PC-9 (cell line): ENCODE measurements around the gene TRIM60. TPM values are rescaled to one million over a fixed set of nuclear protein-coding genes. Genes with fewer than 3 reads are reported as not detected.

Experiments used
- BruUV-seq: library from RNA; stranded (reverse); fragments of 400-500 nt; replicated peaks from 2 replicates; lab custom pipeline; 2021; lab: Mats Ljungman, UMichigan
- CTCF ChIA-PET: fragments of 300-600 bp; sonication (Branson Sonifier 250); formaldehyde crosslinking; loops from one replicate; lab custom pipeline; 2022; ENCODE audit warnings: antibody characterized with exemption; lab: Charles Lee
- POLR2A ChIA-PET: fragments of 300-600 bp; sonication (Branson Sonifier 250); formaldehyde crosslinking; loops from one replicate; lab custom pipeline; 2022; ENCODE audit warnings: antibody characterized with exemption; ENCODE audit not compliant: unreplicated experiment; lab: Charles Lee
- DNase-seq, 2 experiments: peaks; one replicate each; pipeline versions ENCODE4 v3.0.0 to v3.0.0-alpha.2; 2015 to 2022; ENCODE audit warnings: mixed read lengths in 1 of 2
- H2AFZ ChIP-seq: fragments of 200-600 bp; sonication (generic); 2 replicates; pipeline ENCODE4 v1.8.1; 2017; ENCODE audit warnings: antibody characterized with exemption
- H3F3A ChIP-seq: fragments of 200-600 bp; sonication (generic); 2 replicates; pipeline ENCODE4 v1.8.1; 2017; ENCODE audit warnings: antibody characterized with exemption, mild to moderate bottlenecking, low read depth; ENCODE audit not compliant: insufficient read depth
- H3K27ac ChIP-seq: fragments of 200-600 bp; sonication (generic); 2 replicates; pipeline ENCODE4 v1.6.1; 2016; ENCODE audit warnings: mixed run types
- H3K27me3 ChIP-seq: fragments of 200-600 bp; sonication (generic); 2 replicates; pipeline ENCODE4 v1.6.1; 2016; ENCODE audit warnings: low read depth, mixed run types; ENCODE audit not compliant: insufficient read depth
- H3K36me3 ChIP-seq: fragments of 200-600 bp; sonication (generic); 2 replicates; pipeline ENCODE4 v1.6.1; 2016; ENCODE audit warnings: low read depth, mixed run types
- H3K4me1 ChIP-seq: fragments of 200-600 bp; sonication (generic); replicated peaks from 2 replicates; pipeline ENCODE4 v1.6.1; 2016; ENCODE audit warnings: mixed run types; ENCODE audit not compliant: insufficient read depth
- H3K4me2 ChIP-seq: fragments of 200-600 bp; sonication (generic); 2 replicates; pipeline ENCODE4 v1.6.1; 2017; ENCODE audit warnings: mixed run types
- H3K4me3 ChIP-seq: fragments of 200-600 bp; sonication (generic); 2 replicates; pipeline ENCODE4 v1.6.1; 2016; ENCODE audit warnings: mixed run types
- H3K79me2 ChIP-seq: fragments of 200-600 bp; sonication (generic); 2 replicates; pipeline ENCODE4 v1.6.1; 2017; ENCODE audit warnings: low read depth, mixed run types
- H3K9me2 ChIP-seq: fragments of 200-600 bp; sonication (generic); 2 replicates; pipeline ENCODE4 v1.8.1; 2017; ENCODE audit warnings: mild to moderate bottlenecking; ENCODE audit not compliant: insufficient read depth
- H3K9me3 ChIP-seq: fragments of 200-600 bp; sonication (generic); 2 replicates; pipeline ENCODE4 v1.8.1; 2016; ENCODE audit warnings: low read depth; ENCODE audit not compliant: insufficient read depth
- H4K20me1 ChIP-seq: fragments of 200-600 bp; sonication (generic); 2 replicates; pipeline ENCODE4 v1.8.1; 2017; ENCODE audit not compliant: insufficient read depth
- CTCF ChIP-seq: fragments of 200-600 bp; sonication (generic); conservative IDR thresholded peaks from 2 replicates; pipeline ENCODE4 v1.6.1; 2017; ENCODE audit warnings: mixed run types, antibody characterized with exemption, mild to moderate bottlenecking, moderate library complexity
- EZH2 ChIP-seq: fragments of 200-600 bp; sonication (generic); IDR thresholded peaks from 2 replicates; pipeline ENCODE4 v1.8.0; 2017; ENCODE audit warnings: antibody characterized with exemption, low read depth
- intact Hi-C: fragments of 100-400 bp; cut with micrococcal nuclease; formaldehyde crosslinking; loops from one replicate; pipeline ENCODE4 v1.10.0; 2022; ENCODE audit not compliant: unreplicated experiment
- total RNA-seq: library from RNA; stranded (reverse); gene quantifications from 2 replicates; pipeline ENCODE4 v1.2.3, GENCODE V29; 2021

Gene TRIM60
- total RNA-seq, 1 experiment from 2014 or later = not detected

GRCh38 chr4:165009493-165010227, 22.1 kb upstream of the TRIM60 start:
- Histone ChIP-seq H3K4me2 (no peak overlapping the region), H2AFZ (no peak overlapping the region), H3F3A (no peaks in the 10 kb centered on the region), H3K27ac (no peak overlapping the region), H3K4me3 (no peak overlapping the region), H3K4me1 (no peaks in the 10 kb centered on the region), H3K9me3 (no peaks in the 10 kb centered on the region), H3K36me3 (no peaks in the 10 kb centered on the region), H4K20me1 (no peaks in the 10 kb centered on the region), H3K27me3 (no peaks in the 10 kb centered on the region), H3K9me2 (no peaks in the 10 kb centered on the region), H3K79me2 (no peaks in the 10 kb centered on the region)
- ChIA-PET CTCF (no interaction called here), POLR2A (no interaction called here)
- no TSS peak for BruUV-seq
- TF ChIP-seq EZH2 (no peak), CTCF (no peak)
- intact Hi-C loops = no loop called here
- no peak for DNase-seq

- no TSS peak for BruUV-seq
- POLR2A ChIA-PET = no interaction called here
Observed at GRCh38 chr4:165010487-165010886, 21.3 kb upstream of the TRIM60 start.

GRCh38 chr4:165010991-165011390, 20.8 kb upstream of the TRIM60 start:
- Histone ChIP-seq H2AFZ (no peak overlapping the region), H3K79me2 (no peaks in the 10 kb centered on the region), H3K27ac (no peak overlapping the region), H3K36me3 (no peaks in the 10 kb centered on the region), H3K9me3 (no peaks in the 10 kb centered on the region), H3K4me3 (no peak overlapping the region), H4K20me1 (no peaks in the 10 kb centered on the region), H3K9me2 (no peaks in the 10 kb centered on the region), H3K4me2 (no peak overlapping the region), H3F3A (no peaks in the 10 kb centered on the region), H3K27me3 (no peaks in the 10 kb centered on the region), H3K4me1 (no peaks in the 10 kb centered on the region)
- intact Hi-C loops = no loop called here
- ChIA-PET POLR2A (no interaction called here), CTCF (no interaction called here)
- TF ChIP-seq CTCF = no peak
- no peak for TF ChIP-seq EZH2
- DNase-seq = no peak
- no TSS peak for BruUV-seq

More at GRCh38 chr4:165010487-165010886, 21.3 kb upstream of the TRIM60 start:
- Histone ChIP-seq H3K27ac (no peak overlapping the region), H3K4me3 (no peak overlapping the region), H3K79me2 (no peaks in the 10 kb centered on the region), H3K9me2 (no peaks in the 10 kb centered on the region), H3K4me1 (no peaks in the 10 kb centered on the region), H3K36me3 (no peaks in the 10 kb centered on the region), H3K4me2 (no peak overlapping the region), H3K27me3 (no peaks in the 10 kb centered on the region), H3K9me3 (no peaks in the 10 kb centered on the region), H3F3A (no peaks in the 10 kb centered on the region), H2AFZ (no peak overlapping the region), H4K20me1 (no peaks in the 10 kb centered on the region)
- intact Hi-C loops = no loop called here
- no peak for DNase-seq
- no peak for TF ChIP-seq CTCF
- no peak for TF ChIP-seq EZH2
- CTCF ChIA-PET = no interaction called here
